ENCODE measurements around the gene SVIL.
A peak's percentile ranks its signal among the peaks of the same experiment; 100 is the strongest.

SVIL gene

GRCh38 chr10:29417324-29417723 is 217.4 kb downstream of the SVIL start:
- no peak for TF ChIP-seq ZFX (IDR thresholded peaks at IDR 0.05)
- TF ChIP-seq, protein P1, sequence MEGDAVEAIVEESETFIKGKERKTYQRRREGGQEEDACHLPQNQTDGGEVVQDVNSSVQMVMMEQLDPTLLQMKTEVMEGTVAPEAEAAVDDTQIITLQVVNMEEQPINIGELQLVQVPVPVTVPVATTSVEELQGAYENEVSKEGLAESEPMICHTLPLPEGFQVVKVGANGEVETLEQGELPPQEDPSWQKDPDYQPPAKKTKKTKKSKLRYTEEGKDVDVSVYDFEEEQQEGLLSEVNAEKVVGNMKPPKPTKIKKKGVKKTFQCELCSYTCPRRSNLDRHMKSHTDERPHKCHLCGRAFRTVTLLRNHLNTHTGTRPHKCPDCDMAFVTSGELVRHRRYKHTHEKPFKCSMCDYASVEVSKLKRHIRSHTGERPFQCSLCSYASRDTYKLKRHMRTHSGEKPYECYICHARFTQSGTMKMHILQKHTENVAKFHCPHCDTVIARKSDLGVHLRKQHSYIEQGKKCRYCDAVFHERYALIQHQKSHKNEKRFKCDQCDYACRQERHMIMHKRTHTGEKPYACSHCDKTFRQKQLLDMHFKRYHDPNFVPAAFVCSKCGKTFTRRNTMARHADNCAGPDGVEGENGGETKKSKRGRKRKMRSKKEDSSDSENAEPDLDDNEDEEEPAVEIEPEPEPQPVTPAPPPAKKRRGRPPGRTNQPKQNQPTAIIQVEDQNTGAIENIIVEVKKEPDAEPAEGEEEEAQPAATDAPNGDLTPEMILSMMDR (conservative IDR thresholded peaks at IDR 0.05): no peak
- H3K27ac ChIP-seq: no peak overlapping the region

DNA sequence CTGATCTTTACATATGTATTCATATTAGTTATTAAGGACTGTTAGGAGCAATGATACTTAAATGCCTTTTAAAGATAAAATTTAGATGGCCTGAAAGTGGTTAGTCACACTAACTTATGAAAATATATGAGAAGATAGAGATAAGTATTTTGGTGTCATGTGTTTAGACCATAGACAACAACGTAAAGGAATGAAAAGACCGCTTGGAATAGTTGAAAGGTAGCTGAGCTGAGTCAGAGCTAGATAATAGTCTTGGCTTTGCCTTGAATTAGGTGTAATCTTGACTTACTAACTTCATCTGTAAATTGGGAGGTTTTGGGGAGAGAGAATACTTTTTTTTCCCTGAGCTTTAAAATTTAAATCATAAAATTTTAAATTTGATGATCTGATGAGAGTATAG is 218.9 kb downstream of the SVIL start:
- no peak overlapping the region for H3K27ac ChIP-seq
- no peak for TF ChIP-seq ZFX (IDR thresholded peaks at IDR 0.05)
- TF ChIP-seq, protein P1 (conservative IDR thresholded peaks at IDR 0.05): no peak

DNA sequence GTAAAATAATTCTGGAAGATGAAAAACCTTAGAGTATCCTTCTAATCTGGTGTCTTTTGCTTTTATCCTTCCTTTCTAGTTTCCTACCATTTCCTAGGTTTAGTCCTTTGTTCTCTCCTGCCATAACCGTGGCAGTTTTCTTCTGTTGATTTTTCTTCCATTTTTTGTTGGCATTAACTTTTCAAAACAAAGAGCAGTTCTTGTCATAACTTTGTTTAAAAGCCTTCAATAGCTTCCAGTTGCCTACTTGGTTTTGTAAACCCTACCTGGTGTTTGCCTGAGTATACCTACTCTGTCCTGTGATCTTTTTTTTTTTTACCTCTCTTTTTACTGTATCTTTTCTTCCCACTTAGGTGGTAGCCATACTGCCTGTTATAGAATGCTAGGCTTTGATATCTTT is 220.3 kb downstream of the SVIL start:
- TF ChIP-seq, protein P1 (conservative IDR thresholded peaks at IDR 0.05): no peak
- no peak for TF ChIP-seq ZFX (IDR thresholded peaks at IDR 0.05)
- H3K27ac ChIP-seq: no peak overlapping the region

DNA sequence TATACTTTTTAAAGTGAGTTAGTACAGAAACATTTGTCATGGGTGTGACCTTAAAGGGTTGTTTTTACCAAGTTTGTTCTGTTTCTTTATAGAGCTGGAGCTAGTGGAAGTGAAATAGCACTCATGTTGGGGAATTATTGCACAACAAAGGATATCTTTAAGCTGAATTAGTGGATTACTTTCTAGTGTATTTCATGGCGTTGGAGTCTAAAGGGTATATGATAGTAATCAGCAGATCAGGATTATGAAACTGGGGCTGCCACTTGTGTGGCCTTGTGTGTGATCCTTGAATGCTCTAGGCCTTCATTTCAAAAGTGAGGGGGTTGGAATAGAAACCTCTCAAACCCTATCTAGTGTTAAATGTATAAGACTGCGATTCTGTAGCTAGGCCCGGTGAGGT is 222.3 kb downstream of the SVIL start:
- no peak overlapping the region for H3K27ac ChIP-seq
- TF ChIP-seq, protein P1 (conservative IDR thresholded peaks at IDR 0.05): no peak
- TF ChIP-seq ZFX (IDR thresholded peaks at IDR 0.05): no peak

DNA sequence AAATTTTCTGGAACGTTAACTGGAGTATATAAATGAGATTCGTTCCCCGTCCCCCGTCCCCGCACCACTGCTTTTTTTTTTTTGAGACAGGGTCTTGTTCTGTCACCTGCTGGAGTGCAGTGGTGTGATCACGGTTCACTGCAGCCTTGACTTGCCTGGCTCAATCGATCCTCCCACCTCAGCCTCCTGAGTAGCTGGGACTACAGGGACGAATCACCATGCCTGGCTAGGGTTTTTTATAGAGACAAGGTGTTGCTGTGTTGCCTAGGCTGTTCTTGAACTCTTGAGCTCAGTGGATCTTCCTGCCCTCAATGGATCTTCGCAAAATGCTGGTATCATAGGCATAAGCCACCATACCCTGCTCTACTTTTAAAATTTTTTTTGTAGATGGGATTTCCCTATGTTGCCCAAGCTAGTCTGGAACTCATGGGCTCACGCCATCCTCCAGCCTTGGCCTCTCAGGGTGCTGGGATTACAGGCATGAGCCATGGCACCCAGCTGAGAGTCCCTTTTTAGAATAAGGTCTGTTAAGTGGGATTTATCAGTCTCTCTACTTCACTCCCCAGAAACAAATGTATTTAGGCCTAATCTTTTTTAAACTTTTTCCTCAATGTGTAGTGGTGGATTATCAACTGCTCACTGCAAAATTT is 223.0 kb downstream of the SVIL start:
- H3K27ac ChIP-seq: no peak overlapping the region
- TF ChIP-seq, protein P1 (conservative IDR thresholded peaks at IDR 0.05): no peak
- no peak for TF ChIP-seq ZFX (IDR thresholded peaks at IDR 0.05)

GRCh38 chr10:29409241-29410054 is 225.3 kb downstream of the SVIL start:
- peak overlapping the region; percentile 83 for H3K27ac ChIP-seq
- TF ChIP-seq, protein P1 (conservative IDR thresholded peaks at IDR 0.05): peak; percentile 19
- peak; percentile 88 for TF ChIP-seq ZFX (IDR thresholded peaks at IDR 0.05)

DNA sequence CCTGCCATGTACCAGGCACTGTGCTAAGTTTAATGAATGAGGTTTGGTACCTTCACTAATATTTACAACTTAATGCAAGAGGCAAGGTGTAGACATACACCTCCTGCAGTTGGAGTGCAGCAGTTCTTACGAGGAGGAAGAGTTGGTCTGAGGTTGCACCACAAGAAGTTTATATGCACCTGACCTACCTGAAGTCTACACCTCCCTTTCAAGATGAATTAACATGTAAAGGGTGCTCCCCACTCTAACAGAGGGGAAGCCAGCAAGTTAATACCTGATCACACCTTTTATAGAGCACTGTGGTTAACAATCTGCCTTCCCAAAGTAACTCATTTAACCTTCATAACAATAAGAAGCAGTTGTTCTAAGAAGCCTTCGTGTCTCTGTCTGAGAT is 225.9 kb downstream of the SVIL start:
- TF ChIP-seq, protein P1 (conservative IDR thresholded peaks at IDR 0.05): no peak
- no peak for TF ChIP-seq ZFX (IDR thresholded peaks at IDR 0.05)
- peak overlapping the region; percentile 83 for H3K27ac ChIP-seq

All from C4-2B (cell line).